Activated T-cell treated with anti-CD3 and anti-CD28 coated beads, Interleukin-2, amount 50 U/mL, for 72 hours (primary cell): ENCODE data around the gene TAF9. TPM values are rescaled to one million over a fixed set of nuclear protein-coding genes. Genes with fewer than 3 reads are reported as not detected.
"Not testable (repeated sequence)": the region's sequence is repeated elsewhere in the genome, so short reads cannot be mapped to it uniquely, and the experiment has no call there.

Experiments
- ATAC-seq, 2 donors: fragments of 150-1000 bp; cut with Tn5 transposase; replicated peaks in 1 of 2; 2 replicates each; pipeline ENCODE4 v1.10.0; 2021; ENCODE audit warnings: moderate library complexity in 2 of 2, mild to moderate bottlenecking in 1 of 2
- DNase-seq, 2 donors: peaks; one replicate each; pipeline ENCODE4 v3.0.0; 2021 to 2022; ENCODE audit warnings: mixed read lengths in 1 of 2
- H3K27ac Mint-ChIP-seq: one replicate; pipeline ENCODE4 v1.8.0; 2022; ENCODE audit warnings: mild to moderate bottlenecking, moderate library complexity, mixed read lengths
- H3K27me3 Mint-ChIP-seq: one replicate; pipeline ENCODE4 v1.8.0; 2022; ENCODE audit warnings: low read depth, mixed read lengths
- H3K36me3 Mint-ChIP-seq, 2 donors: one replicate each; pipeline ENCODE4 v1.8.0; 2022; ENCODE audit warnings: mixed read lengths in 2 of 2, mild to moderate bottlenecking in 1 of 2; ENCODE audit not compliant: insufficient read depth in 2 of 2
- H3K4me1 Mint-ChIP-seq: one replicate; pipeline ENCODE4 v1.8.0; 2022; ENCODE audit warnings: low read depth, mixed read lengths
- H3K4me3 Mint-ChIP-seq, 2 donors: one replicate each; pipeline ENCODE4 v1.8.0; 2022; ENCODE audit warnings: mild to moderate bottlenecking in 2 of 2, mixed read lengths in 2 of 2, moderate library complexity in 2 of 2
- H3K9me3 Mint-ChIP-seq, 2 donors: one replicate each; pipeline ENCODE4 v1.8.0; 2022; ENCODE audit warnings: mixed read lengths in 2 of 2
- total RNA-seq, 2 donors: library from RNA; stranded (reverse); gene quantifications; one replicate each; pipeline ENCODE4 v1.2.3, GENCODE V29; 2022

The TAF9 gene, protein sequence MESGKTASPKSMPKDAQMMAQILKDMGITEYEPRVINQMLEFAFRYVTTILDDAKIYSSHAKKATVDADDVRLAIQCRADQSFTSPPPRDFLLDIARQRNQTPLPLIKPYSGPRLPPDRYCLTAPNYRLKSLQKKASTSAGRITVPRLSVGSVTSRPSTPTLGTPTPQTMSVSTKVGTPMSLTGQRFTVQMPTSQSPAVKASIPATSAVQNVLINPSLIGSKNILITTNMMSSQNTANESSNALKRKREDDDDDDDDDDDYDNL
- total RNA-seq = 10 to 100 TPM; 78.4 to 85.1 TPM

DNA sequence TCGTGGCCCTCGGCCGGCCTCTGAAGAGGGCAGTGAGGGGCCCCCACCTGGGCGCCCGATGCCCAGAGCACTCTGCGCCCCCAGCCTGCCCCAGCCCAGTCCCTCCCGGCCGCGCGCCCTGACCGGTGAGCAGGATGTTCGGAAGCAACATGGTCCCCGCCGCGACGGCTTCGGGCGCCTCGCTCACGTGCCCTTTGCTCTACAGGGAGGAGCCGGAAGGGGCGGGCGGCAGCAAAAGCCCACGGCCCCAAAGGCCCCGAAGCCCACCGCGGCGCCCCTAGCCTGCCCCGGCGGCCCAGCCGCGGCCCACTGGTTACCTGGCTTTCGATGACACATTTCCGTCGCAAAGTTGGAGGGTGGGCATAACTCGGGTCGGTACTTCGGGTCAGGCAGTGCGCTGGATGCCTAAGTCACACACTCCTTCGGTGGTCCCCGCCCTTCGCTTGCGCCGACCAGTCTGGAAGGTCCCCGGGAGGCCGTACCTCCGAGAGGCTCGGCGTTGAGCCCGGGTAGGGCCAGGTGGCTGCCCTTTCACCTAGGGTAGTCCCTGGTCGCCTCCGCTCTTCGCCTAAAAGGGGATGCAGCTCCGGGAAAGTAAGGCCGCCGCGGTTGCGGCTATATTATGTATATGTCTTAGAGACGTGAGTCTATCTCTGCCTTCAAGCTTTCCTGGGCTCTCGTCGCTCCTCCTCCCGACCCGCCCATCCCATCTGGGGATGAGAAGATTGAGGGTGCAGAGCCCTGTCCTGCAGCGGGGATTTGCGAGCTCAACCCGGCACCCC, at the start of gene TAF9, which contains the start of the genes AK6 and RAD17:
TAF9 (minus strand) TSS at position 181 of the 782 bp plus-strand sequence. CDS start 3,783 bp downstream, outside the sequence.
AK6 (minus strand) TSS at position 181 of the 782 bp plus-strand sequence; CDS start at position 151, 30 bp downstream.
RAD17 (plus strand) TSS at position 479 of the 782 bp plus-strand sequence. CDS start 2,391 bp downstream, outside the sequence.
- no peaks in the 10 kb centered on the region for H3K27me3 Mint-ChIP-seq
- peak; percentile 92 to 94 for ATAC-seq

DNA sequence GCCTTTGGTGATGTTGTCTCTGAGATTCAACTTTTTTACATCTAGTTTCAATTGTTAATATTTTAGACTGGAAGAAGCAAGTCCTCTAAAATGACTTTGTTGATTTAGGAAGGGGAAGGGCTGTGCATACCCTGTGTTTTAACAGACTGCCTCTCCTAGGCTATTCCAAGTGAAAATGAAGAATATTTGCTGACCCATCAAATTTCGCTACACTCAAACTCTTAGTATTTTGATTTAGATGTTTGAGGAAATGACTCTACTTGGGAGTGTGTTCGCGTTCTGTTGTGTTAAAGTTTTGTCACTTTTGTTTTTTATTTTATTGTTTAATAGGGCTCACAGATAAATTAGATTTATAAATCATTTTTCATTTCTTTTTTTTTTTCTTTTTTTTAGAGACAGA, 49.2 kb upstream of the TAF9 start:
- H3K4me3 Mint-ChIP-seq = no peak overlapping the region
- peaks cover 0 to 4% of the 10 kb centered on the region in 2 donors for H3K36me3 Mint-ChIP-seq
- H3K27me3 Mint-ChIP-seq = no peaks in the 10 kb centered on the region
- H3K9me3 Mint-ChIP-seq = no peaks in the 10 kb centered on the region
- no peak for ATAC-seq
- no peak for DNase-seq
- peaks cover 8% of the 10 kb centered on the region for H3K4me1 Mint-ChIP-seq
- no peak overlapping the region for H3K27ac Mint-ChIP-seq

More for the DNA sequence above, at the start of gene TAF9, which contains the start of the genes AK6 and RAD17:
- Mint-ChIP-seq H3K4me3 (peak within 1 kb of the TSS; percentile 90 to 98), H3K36me3 (peaks cover 14 to 25% of the 10 kb centered on the region in 2 donors), H3K4me1 (peaks cover 48% of the 10 kb centered on the region), H3K27ac (peak within 1 kb of the TSS; percentile 99), H3K9me3 (no peaks in the 10 kb centered on the region)
- DNase-seq = peak; percentile 92 to 96

DNA sequence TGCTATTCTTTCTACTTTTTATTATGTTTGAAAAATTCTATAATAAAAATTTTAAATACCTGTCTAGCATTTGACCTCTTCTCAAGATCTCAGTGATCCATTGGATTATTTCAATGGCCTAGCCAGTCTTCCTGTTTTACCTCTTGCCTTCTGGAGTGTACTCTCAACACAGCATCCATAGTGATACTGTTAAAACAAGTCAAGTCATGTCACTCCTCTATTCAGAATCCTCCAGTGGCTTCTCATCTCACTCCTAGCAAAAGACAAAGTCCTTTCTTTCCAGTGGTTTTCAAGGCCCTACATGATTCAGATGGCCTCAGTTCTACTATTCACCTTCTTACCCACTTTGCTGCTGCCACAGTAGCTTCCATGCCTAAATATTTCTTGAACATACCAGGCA, 47.4 kb upstream of the TAF9 start:
- H3K27ac Mint-ChIP-seq = no peak overlapping the region
- DNase-seq (no peak), ATAC-seq (no peak)
- no peaks in the 10 kb centered on the region for H3K27me3 Mint-ChIP-seq
- H3K4me3 Mint-ChIP-seq = no peak overlapping the region
- peaks cover 8% of the 10 kb centered on the region for H3K4me1 Mint-ChIP-seq
- no peaks in the 10 kb centered on the region for H3K9me3 Mint-ChIP-seq
- peaks cover 0 to 5% of the 10 kb centered on the region in 2 donors for H3K36me3 Mint-ChIP-seq

DNA sequence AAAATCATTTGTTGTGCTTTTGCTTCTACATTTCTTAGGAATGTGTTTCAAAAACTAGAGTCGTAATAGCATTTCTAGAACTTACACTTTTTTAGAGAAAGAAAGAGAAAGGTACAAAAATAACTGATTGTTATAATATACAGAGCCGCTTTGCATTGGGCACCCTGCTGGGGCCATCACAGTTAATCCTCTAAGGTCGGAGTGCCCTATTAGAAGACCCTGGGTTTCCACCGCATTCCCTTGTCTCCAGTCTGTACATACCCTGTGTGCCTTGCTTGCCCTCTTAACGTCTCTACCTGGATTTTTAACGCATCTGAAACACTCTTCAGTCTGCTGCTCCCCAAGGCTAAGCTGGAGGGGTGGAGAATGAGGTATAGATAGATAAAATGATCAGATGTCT, 46.9 kb upstream of the TAF9 start:
- Mint-ChIP-seq H3K4me3 (peak overlapping the region; percentile 52 to 70), H3K27me3 (no peaks in the 10 kb centered on the region), H3K27ac (no peak overlapping the region), H3K9me3 (no peaks in the 10 kb centered on the region), H3K4me1 (peaks cover 8% of the 10 kb centered on the region), H3K36me3 (peaks cover 2 to 9% of the 10 kb centered on the region in 2 donors)
- ATAC-seq (no peak), DNase-seq (no peak)

DNA sequence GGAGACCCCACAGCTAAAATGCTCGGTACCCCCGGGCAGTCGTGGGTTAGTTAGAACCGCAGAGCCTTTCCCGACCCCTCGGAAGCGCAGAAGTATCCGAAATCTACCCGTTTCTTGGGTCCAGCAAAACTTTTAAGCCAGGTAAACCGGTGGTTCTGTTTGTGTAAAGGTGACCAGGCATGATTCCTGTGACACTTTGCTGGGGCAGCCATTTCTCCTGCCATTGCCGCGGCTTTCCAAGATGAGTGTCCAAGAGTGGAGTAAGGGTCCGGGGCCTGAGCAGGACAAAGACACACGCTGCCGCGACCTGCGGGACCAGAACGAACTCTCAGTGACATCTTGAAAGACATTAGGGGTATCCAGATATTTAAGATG, 46.3 kb upstream of the TAF9 start:
- Mint-ChIP-seq H3K9me3 (no peaks in the 10 kb centered on the region), H3K4me3 (peak overlapping the region; percentile 52 to 70), H3K27me3 (no peaks in the 10 kb centered on the region), H3K36me3 (peaks cover 2 to 9% of the 10 kb centered on the region in 2 donors), H3K27ac (no peak overlapping the region), H3K4me1 (peaks cover 8% of the 10 kb centered on the region)
- ATAC-seq (no peak), DNase-seq (no peak)

DNA sequence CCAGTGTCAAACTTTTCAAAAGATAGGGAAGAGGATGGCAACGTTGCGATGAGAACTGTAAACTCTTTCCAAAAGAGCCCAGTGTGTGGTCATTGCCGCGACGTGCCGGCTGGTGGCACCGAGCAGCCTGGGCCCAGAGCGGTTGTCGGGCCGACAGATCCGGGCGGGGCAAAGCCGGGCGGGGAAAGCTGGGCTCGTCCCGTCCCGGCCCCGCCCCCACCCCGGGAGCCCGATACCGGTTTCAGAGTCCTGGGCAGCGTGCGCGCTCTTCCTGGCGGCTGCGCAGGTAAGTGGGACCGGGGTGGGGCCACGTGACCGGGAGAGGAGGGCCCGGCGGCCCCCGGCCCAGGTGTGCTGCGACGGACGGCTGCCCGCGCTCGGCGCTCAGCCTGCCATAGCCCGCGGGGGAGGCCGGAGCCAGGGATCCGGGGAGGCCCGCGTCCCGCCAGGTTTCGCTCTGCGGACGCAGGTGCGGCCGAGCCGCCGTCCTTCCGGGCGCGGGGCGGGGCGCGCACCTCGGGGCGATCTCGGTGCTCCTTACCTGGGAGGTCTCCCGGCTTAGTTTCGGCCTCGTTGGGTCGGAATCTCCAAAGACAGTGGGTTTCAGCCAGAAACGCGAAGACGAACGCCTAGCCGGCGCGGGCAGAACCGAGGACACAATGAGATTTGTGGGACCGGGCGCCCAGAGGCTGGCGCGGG, 45.7 kb upstream of the TAF9 start, which contains the start of gene MARVELD2:
MARVELD2 (plus strand) TSS at position 232 of the 699 bp plus-strand sequence. CDS start 4,270 bp downstream, outside the sequence.
- ATAC-seq (peak; percentile 89 to 90), DNase-seq (peak; percentile 49 to 51)
- Mint-ChIP-seq H3K36me3 (peaks cover 2 to 9% of the 10 kb centered on the region in 2 donors), H3K27me3 (no peaks in the 10 kb centered on the region), H3K4me1 (peaks cover 8% of the 10 kb centered on the region), H3K9me3 (no peaks in the 10 kb centered on the region), H3K27ac (peak within 1 kb of the TSS; percentile 41), H3K4me3 (peak within 1 kb of the TSS; percentile 70 to 78)

DNA sequence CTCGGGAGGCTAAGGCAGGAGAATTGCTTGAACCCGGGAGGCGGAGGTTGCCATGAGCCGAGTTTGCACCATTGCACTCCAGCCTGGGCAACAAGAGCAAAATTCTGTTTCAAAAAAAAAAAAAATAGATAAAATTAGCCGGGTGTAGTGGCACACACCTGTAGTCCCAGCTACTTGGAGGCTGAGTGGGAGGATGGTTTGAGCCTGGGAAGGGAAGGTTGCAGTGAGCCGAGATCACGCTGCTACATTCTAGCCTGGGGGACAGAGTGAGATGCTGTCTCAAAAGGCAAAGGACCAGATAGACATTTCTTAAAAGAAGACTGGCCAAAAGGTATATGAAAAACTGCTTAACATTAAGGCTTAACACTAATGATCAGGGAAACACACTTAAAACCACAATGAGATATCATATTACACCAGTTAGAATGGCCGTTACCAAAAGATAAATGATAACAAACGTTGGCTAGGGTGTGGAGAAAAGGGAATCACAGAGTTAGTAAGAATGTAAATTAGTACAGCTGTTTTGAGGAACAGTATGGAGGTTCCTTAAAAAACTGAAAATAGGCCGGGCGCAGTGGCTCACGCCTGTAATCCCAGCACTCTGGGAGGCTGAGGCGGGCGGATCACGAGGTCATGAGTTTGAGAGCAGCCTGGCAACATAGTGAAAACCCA, 35.5 kb upstream of the TAF9 start:
- no peaks in the 10 kb centered on the region for H3K27me3 Mint-ChIP-seq
- H3K4me3 Mint-ChIP-seq = no peak overlapping the region
- ATAC-seq (no peak), DNase-seq (no peak)
- peaks cover 4 to 26% of the 10 kb centered on the region in 2 donors for H3K36me3 Mint-ChIP-seq
- no peaks in the 10 kb centered on the region for H3K9me3 Mint-ChIP-seq
- H3K27ac Mint-ChIP-seq = no peak overlapping the region
- no peaks in the 10 kb centered on the region for H3K4me1 Mint-ChIP-seq

DNA sequence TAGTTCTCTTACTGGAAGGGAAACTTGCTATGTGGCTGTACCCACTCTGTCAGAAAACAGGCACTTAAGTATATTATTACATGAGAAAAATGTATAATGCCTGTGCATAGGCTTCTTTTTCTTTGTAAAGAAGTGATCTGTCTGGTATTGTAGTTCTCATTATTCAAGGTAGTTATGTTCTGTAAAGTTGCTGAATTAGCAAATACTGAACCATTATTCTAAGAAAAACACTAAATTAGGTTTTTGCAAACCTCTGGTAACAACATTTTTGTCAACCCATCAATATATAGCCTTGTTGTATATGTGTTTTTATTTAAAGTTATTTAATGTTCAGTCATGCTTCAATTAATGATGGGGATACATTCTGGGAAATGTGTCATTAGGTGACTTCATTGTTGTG, 9.1 kb upstream of the TAF9 start:
- ATAC-seq (no peak), DNase-seq (no peak)
- Mint-ChIP-seq H3K4me3 (no peak overlapping the region), H3K4me1 (no peaks in the 10 kb centered on the region), H3K36me3 (peaks cover 0 to 10% of the 10 kb centered on the region in 2 donors), H3K9me3 (no peaks in the 10 kb centered on the region), H3K27ac (no peak overlapping the region), H3K27me3 (no peaks in the 10 kb centered on the region)

DNA sequence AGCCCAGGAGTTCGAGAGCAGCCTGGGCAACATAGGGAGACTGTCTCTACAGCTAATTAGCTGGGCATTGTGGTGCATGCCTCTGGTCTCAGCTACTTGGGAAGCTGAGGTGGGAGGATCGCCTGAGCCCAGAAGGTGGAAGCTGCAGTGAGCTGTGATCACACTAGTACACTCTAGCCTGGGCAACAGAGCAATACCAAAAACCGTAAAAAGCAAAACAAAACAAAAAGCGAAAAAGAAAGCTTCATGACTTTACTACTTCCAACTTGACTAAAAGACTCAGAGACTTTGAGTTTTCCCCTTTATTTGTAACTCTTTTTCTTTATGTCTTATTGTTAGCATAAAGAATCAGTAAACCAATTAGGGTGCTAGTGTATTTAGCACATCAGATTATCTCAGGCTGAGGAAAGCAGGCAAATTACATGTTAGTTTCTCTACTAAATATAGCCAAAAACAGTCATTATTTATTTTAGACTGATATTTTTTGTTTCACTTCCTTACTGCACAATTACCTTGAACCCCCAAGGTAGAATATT, 5.7 kb upstream of the TAF9 start:
- Mint-ChIP-seq H3K27ac (peak overlapping the region; percentile 12), H3K4me1 (peaks cover 13% of the 10 kb centered on the region), H3K36me3 (peaks cover 0 to 8% of the 10 kb centered on the region in 2 donors), H3K9me3 (no peaks in the 10 kb centered on the region), H3K27me3 (no peaks in the 10 kb centered on the region), H3K4me3 (no peak overlapping the region)
- ATAC-seq (no peak), DNase-seq (no peak)

DNA sequence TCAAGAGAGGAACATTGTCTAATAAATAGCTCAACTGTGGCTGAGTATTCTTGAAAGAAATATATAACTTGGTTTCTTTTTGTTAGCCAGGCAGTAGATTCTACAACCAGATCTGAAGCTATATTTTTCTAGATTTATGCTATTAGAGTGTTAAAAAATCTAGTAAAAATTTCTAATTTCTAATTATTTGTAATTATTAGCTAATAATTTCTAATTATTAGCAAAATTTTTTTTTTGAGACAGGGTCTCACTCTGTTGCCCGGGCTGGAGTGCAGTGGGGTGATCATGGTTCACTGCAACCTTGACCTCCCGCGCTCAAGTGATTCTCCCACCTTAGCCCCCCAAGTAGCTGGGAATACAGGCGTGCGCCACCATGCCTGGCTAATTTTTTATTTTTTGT, 3.1 kb upstream of the TAF9 start:
- ATAC-seq = no peak

DNA sequence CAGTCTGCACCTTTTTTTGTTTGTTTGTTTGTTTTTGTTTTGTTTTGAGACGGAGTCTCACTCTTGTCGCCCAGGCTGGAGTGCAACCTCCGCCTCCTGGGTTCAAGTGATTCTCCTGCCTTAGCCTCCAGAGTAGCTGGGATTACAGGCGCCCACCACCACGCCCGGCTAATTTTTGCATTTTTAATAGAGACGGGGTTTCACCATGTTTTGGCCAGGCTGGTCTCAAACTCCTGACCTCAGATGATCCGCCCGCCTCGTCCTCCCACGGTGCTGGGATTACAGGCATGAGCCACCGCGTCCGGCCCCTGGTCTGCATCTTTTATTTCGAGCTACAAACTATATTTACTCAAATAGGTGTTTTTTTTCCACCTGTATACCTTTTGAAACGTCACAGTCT, 1.0 kb upstream of the TAF9 start:
- peaks cover 10 to 19% of the 10 kb centered on the region in 2 donors for H3K36me3 Mint-ChIP-seq
- peak; percentile 20 to 21 for DNase-seq

More for the DNA sequence above, 3.1 kb upstream of the TAF9 start:
- no peak overlapping the region for H3K27ac Mint-ChIP-seq
- H3K4me3 Mint-ChIP-seq = peak overlapping the region in 1 of 2 donors; percentile 13
- peaks cover 25% of the 10 kb centered on the region for H3K4me1 Mint-ChIP-seq
- H3K36me3 Mint-ChIP-seq = peaks cover 4 to 13% of the 10 kb centered on the region in 2 donors
- H3K27me3 Mint-ChIP-seq = no peaks in the 10 kb centered on the region
- no peaks in the 10 kb centered on the region for H3K9me3 Mint-ChIP-seq
- DNase-seq = no peak

More for the DNA sequence above, 1.0 kb upstream of the TAF9 start:
- not testable (repeated sequence) for H3K27me3 Mint-ChIP-seq, ATAC-seq, H3K9me3 Mint-ChIP-seq
- peak overlapping the region; percentile 99 for H3K27ac Mint-ChIP-seq
- H3K4me1 Mint-ChIP-seq = peaks cover 42% of the 10 kb centered on the region
- H3K4me3 Mint-ChIP-seq = peak overlapping the region; percentile 89 to 92
